Osteocyte (in vitro differentiated cells): Measurements from ENCODE around the gene ADAT2. TPM values are rescaled to one million over a fixed set of nuclear protein-coding genes. Genes with fewer than 3 reads are reported as not detected.
A peak's percentile ranks its signal among the peaks of the same experiment; 100 is the strongest.
"Not testable (repeated sequence)": the region's sequence is repeated elsewhere in the genome, so short reads cannot be mapped to it uniquely, and the experiment has no call there.

ENCODE experiments used
- DNase-seq: peaks from one replicate; pipeline ENCODE4 v3.0.0; 2021; ENCODE audit warnings: mixed read lengths; ENCODE audit not compliant: unreplicated experiment; ENCODE audit errors: extremely low spot score
- H3K27ac Mint-ChIP-seq: one replicate; pipeline ENCODE4 v1.8.0; 2021; ENCODE audit warnings: mild to moderate bottlenecking, mixed read lengths; ENCODE audit not compliant: unreplicated experiment
- H3K27me3 Mint-ChIP-seq: one replicate; pipeline ENCODE4 v1.8.0; 2021; ENCODE audit warnings: mixed read lengths; ENCODE audit not compliant: unreplicated experiment
- H3K36me3 Mint-ChIP-seq: one replicate; pipeline ENCODE4 v1.8.0; 2021; ENCODE audit warnings: mixed read lengths; ENCODE audit not compliant: unreplicated experiment
- H3K4me1 Mint-ChIP-seq: one replicate; pipeline ENCODE4 v1.8.0; 2021; ENCODE audit warnings: mixed read lengths; ENCODE audit not compliant: unreplicated experiment
- H3K4me3 Mint-ChIP-seq: one replicate; pipeline ENCODE4 v1.8.0; 2021; ENCODE audit warnings: mild to moderate bottlenecking, moderate library complexity, mixed read lengths; ENCODE audit not compliant: unreplicated experiment
- H3K9me3 Mint-ChIP-seq: one replicate; pipeline ENCODE4 v1.8.0; 2021; ENCODE audit warnings: mixed read lengths; ENCODE audit not compliant: unreplicated experiment
- total RNA-seq: library from RNA; stranded (reverse); gene quantifications from 2 replicates; pipeline ENCODE4 v1.2.1, GENCODE V29; 2021
- TF ChIP-seq, protein P1 (sequence below): fragments of 200-600 bp; sonication (generic); IDR thresholded peaks from 2 replicates; pipeline ENCODE4 v1.5.0; 2021; ENCODE audit warnings: antibody characterized with exemption, mild to moderate bottlenecking, moderate library complexity

The ADAT2 gene
- total RNA-seq, 1 donor from 2014 or later = 4.3 TPM

DNA sequence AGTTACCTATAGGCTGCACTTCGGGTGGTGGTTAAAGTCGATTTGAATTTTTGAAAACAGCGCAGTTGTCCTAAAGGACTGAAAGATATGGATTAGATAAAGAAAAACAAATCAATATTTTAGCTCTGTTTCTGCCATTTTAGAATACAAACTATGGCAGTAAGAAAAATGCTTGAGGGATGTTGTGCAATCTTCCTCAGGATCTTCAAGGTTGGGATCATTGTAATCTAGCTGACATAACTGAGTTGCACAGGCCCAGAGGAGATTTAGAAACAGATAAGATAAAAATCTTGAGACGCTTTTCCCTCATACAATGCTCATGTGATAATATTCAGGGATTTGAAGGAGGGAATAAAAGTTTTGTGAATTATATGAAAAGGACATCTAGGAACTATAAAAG, 1.0 kb upstream of the ADAT2 start:
- Mint-ChIP-seq H3K27ac (peak overlapping the region; percentile 89), H3K36me3 (peaks cover 4% of the 10 kb centered on the region), H3K4me1 (peaks cover 18% of the 10 kb centered on the region), H3K27me3 (no peaks in the 10 kb centered on the region), H3K4me3 (peak overlapping the region; percentile 93), H3K9me3 (no peaks in the 10 kb centered on the region)
- TF ChIP-seq, protein P1, sequence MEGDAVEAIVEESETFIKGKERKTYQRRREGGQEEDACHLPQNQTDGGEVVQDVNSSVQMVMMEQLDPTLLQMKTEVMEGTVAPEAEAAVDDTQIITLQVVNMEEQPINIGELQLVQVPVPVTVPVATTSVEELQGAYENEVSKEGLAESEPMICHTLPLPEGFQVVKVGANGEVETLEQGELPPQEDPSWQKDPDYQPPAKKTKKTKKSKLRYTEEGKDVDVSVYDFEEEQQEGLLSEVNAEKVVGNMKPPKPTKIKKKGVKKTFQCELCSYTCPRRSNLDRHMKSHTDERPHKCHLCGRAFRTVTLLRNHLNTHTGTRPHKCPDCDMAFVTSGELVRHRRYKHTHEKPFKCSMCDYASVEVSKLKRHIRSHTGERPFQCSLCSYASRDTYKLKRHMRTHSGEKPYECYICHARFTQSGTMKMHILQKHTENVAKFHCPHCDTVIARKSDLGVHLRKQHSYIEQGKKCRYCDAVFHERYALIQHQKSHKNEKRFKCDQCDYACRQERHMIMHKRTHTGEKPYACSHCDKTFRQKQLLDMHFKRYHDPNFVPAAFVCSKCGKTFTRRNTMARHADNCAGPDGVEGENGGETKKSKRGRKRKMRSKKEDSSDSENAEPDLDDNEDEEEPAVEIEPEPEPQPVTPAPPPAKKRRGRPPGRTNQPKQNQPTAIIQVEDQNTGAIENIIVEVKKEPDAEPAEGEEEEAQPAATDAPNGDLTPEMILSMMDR = no peak
- no peak for DNase-seq

DNA sequence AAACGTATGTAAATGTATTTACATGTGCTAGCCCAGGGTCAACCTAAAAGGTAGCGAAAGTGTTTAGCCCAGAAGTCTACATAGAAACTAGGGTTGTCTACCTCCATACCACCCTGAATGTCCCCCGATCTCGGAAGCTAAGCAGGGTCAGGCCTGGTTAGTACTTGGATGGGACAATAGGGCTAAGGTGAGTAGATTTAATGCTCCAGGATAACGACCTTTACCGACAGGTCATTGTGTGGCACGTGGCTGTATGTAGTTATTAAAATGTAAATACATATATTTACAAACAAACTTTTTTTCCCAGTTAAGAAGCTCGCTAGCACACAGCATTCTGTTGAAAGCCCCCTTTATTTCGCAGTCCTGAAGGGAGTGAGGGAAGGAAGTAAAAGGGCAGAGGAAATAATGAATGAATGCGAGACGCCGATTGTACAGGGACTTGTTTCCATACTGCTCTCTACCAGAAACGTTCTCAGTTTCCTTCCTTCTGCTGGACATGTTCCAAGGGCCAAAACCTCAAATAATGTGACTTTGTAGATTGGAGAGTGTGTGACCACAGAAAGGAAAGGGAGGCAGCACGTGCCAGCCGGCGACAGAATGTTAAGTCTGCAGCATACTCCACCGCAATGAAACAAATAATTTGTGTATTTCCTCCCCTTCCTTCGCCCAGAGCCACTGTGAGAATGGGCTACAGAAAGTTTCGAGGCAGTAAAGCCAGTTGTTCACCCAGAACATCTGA, 612 bp downstream of the ADAT2 start:
- Mint-ChIP-seq H3K27ac (peak overlapping the region; percentile 89), H3K9me3 (no peaks in the 10 kb centered on the region), H3K4me3 (peak overlapping the region; percentile 93), H3K36me3 (peaks cover 4% of the 10 kb centered on the region), H3K27me3 (no peaks in the 10 kb centered on the region), H3K4me1 (peaks cover 18% of the 10 kb centered on the region)
- TF ChIP-seq, protein P1 = no peak
- no peak for DNase-seq

DNA sequence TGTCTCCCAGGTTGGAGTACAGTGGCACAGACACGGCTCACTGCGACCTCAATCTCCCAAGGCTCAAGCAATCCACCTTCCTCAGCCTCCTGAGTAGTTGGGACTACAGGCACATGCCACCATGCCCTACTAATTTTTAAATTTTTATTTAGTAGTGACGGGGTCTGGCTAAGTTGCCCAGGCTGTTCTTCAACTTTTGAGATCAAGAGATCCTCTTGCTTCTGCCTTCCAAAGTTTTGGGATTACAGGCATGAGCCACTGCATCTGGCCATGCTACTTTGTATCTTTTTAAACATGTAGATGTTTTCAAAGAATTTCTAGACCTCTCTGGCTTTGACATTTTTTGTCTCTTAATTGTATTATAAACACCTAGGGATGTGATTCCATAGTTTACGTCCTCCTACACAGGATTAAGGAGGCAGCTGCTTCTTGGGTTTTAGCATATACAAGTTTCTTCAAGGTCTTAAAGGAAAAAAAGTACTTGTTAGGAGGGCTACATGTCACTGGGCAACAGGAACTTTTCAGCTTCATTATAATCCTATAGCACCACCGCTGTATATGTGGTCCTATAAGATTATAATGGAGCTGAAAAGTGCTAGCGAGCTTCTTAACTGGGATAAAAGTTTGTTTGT, 1.3 kb downstream of the ADAT2 start:
- H3K27ac Mint-ChIP-seq = no peak overlapping the region

DNA sequence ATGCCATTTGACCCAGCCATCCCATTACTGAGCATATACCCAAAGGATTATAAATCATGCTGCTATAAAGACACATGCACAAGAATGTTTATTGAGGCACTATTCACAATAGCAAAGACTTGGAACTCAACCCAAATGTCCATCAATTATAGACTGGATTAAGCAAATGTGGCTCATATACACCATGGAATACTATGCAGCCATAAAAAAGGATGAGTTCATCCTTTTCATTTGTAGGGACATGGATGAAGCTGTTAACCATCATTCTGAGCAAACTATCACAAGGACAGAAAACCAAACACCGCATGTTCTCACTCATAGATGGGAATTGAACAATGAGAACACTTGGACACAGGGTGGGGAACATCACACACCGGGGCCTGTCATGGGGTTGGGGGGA, 2.6 kb downstream of the ADAT2 start:
- not testable (repeated sequence) for H3K27ac Mint-ChIP-seq, H3K27me3 Mint-ChIP-seq, DNase-seq, H3K36me3 Mint-ChIP-seq, H3K9me3 Mint-ChIP-seq, H3K4me3 Mint-ChIP-seq
- peaks cover 18% of the 10 kb centered on the region for H3K4me1 Mint-ChIP-seq

More for the DNA sequence above, 1.3 kb downstream of the ADAT2 start:
- peak overlapping the region; percentile 93 for H3K4me3 Mint-ChIP-seq
- H3K9me3 Mint-ChIP-seq = no peaks in the 10 kb centered on the region
- TF ChIP-seq, protein P1 = no peak
- H3K36me3 Mint-ChIP-seq = peaks cover under 1% of the 10 kb centered on the region
- no peak for DNase-seq
- peaks cover 18% of the 10 kb centered on the region for H3K4me1 Mint-ChIP-seq
- H3K27me3 Mint-ChIP-seq = no peaks in the 10 kb centered on the region

DNA sequence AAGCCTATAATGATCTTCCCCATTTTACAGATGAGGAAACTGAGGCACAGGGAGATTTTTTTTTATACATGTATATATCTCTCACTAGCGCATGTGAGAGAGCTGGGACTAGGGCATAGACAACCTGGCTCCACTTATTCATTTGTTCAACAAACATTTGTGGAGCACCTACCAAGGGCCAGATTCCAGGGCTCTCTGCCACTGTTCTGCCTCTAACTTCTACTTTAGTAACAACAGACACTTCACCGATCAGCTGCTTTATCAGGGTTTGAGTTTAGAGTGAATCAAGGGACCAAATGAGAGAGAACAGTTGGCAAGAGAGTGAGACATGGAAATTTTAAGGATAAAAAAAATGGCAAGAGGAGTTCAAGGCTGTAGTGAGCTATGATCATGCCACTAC, 7.4 kb downstream of the ADAT2 start:
- Mint-ChIP-seq H3K4me1 (no peaks in the 10 kb centered on the region), H3K9me3 (peaks cover 9% of the 10 kb centered on the region), H3K27ac (no peak overlapping the region), H3K27me3 (no peaks in the 10 kb centered on the region), H3K36me3 (peaks cover 5% of the 10 kb centered on the region), H3K4me3 (no peak overlapping the region)
- DNase-seq = no peak
- TF ChIP-seq, protein P1 = no peak
